GM20000 (cell line): Measurements from ENCODE around the gene CRPPA.
A peak's percentile ranks its signal among the peaks of the same experiment; 100 is the strongest.

Source experiments
- DNase-seq: peaks from one replicate; pipeline ENCODE4 v3.0.0; 2012; ENCODE audit warnings: low spot score
- TF ChIP-seq, protein P1 (sequence below): IDR thresholded peaks from 2 replicates; pipeline ENCODE4 v1.5.1; 2012; ENCODE audit warnings: mild to moderate bottlenecking, control low read depth; ENCODE audit errors: extremely low read depth, missing control alignments

The CRPPA gene

DNA sequence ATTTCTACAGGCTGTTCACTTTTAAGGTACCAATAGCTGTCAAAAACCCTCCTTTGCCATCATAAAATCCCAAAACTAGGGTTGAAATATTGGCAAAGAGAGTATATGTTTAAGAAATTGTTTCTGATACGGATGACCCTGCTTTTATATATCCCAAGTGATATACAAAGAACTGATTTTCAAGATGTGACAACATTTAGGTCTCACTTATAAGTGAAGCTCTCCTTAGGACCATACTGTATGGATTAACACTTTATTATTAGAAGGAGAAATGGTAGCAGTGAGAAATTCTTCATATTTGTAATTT is 11.0 kb upstream of the CRPPA start:
- DNase-seq: no peak
- TF ChIP-seq, protein P1, sequence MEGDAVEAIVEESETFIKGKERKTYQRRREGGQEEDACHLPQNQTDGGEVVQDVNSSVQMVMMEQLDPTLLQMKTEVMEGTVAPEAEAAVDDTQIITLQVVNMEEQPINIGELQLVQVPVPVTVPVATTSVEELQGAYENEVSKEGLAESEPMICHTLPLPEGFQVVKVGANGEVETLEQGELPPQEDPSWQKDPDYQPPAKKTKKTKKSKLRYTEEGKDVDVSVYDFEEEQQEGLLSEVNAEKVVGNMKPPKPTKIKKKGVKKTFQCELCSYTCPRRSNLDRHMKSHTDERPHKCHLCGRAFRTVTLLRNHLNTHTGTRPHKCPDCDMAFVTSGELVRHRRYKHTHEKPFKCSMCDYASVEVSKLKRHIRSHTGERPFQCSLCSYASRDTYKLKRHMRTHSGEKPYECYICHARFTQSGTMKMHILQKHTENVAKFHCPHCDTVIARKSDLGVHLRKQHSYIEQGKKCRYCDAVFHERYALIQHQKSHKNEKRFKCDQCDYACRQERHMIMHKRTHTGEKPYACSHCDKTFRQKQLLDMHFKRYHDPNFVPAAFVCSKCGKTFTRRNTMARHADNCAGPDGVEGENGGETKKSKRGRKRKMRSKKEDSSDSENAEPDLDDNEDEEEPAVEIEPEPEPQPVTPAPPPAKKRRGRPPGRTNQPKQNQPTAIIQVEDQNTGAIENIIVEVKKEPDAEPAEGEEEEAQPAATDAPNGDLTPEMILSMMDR: no peak

DNA sequence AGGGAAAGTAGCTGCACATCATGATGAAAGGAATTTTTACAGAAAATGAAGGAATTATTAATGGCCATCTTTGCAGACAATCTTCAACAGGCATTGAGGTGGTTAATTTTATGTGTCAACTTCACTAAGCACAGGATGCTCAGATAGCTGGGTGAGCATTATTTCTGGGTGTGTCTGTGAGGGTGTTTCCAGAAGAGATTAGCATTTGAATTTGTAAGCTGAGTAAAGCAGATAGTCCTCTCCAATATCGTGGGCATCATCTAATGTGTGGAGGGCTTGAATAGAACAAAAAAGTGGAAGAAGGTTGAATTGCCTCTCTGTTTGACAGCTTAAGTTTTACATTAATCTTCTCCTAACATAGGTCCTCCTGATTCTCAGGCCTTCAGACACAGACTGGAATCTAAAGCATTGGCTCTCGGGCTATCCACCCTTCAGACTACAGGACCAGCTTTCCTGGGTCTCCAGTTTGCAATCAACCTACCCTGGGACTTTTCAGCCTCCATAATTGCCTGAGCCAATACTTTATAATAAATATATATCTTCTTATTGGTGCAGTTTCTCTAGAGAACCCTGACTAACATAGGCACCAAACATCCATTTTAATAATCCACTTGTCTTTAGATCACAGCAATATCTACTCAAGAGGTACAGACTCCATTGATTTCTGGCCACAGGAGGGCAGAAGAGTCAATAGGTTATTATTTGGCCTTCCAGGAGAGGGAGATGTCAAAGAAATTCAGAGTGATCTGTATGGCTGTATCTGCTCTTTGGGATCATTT is 10.5 kb upstream of the CRPPA start:
- peak; percentile 44 for DNase-seq
- TF ChIP-seq, protein P1: peak; percentile 9

DNA sequence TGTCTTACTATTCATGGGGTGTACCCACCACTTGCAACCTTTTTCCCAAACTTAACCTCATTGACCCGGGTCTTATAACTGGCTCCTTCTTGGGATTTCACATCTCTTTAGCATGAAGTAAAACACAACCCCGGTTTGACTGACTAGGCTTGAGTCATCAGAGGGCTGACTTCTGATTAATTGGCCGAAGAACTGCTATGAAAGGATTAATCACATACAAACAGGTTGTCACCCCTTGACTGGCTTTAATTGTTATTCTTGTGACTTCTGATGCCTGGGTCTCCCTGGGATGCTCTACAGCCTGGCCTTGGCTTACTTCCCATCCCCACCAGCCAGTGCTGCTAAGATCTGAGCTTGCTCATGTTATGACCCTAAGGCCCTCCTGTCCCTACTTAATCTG is 8.8 kb upstream of the CRPPA start:
- no peak for DNase-seq
- TF ChIP-seq, protein P1: no peak

DNA sequence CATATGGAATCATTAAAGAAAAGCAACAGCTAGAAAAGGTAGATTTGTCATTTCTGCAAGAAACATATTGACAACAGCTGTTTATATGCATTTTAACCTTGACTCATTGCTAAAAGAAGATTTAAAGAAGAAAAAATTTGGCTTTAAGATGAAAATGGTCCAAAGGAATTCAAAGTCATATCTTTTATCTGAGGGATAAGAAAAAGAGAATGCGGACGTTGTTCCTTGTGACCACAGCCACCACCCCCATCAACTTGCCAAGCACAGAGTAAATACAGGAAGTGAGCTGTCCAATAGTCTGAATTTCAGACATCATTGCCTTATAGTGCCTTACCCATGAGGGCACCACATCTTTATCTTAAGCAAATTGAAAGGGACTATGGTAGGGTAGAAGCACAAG is 7.3 kb upstream of the CRPPA start:
- DNase-seq: no peak
- TF ChIP-seq, protein P1: no peak

DNA sequence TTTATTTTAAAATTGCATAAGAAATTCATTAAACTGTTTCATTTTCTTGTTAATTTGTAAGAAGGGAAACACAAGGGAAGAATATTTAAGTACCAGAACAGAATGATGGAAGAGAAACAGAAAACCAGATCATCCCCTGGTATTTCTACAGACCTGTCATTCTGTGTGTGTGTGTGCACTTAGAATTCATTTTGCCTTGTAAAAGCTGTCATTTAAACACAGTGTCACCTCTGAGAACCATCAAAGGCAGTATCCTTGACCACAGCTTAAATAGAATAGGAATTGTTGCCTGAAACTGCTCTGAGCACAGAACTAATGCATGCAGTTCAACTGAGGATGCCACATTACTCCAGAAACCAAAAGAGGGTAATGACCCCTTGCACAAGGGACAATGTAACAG is 6.8 kb upstream of the CRPPA start:
- TF ChIP-seq, protein P1: no peak

DNA sequence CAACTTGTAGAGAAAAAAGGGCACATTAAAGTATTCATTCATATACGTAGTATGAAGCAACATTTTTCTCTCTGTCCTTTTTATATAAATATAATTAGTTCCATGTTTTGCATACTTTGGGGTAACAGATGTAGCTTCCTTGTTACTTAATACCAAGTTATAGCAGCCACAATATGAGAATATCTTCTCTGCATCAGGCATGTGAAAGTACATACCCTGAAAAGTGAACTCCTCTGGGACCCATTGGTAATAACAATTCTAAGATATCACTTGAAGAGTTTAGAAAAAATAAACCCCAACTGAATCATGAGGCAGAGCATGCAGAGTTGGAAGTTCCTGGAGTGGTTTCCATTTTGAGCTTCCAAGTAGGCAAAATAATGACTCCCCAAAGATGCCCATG is 2.4 kb upstream of the CRPPA start:
- TF ChIP-seq, protein P1: no peak
- no peak for DNase-seq

More for the DNA sequence above, 6.8 kb upstream of the CRPPA start:
- DNase-seq: no peak

DNA sequence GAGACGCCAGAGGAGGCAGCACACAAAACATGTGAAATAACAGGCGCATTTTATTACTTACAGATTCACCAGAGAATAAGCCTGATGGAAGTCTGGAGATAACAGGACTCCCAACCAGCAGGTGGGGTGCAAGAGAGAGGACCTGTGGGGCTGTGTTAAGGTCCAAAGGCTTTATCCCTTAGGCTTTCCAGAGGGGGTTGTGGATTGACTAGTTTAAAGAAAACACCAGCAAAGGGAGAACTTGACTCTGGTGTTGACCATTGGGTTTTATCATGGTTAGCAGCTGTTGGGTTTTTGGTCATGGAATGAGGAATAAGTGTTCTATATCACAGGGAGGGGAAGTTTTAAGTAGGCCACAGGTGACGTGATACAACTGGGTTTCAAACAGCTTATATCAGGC is 1.6 kb upstream of the CRPPA start:
- no peak for DNase-seq

More for the DNA sequence above, 1.6 kb upstream of the CRPPA start:
- TF ChIP-seq, protein P1: no peak
